SIG-M5 (cell line): ENCODE data around the gene TES.
"Not testable (repeated sequence)": the region's sequence is repeated elsewhere in the genome, so short reads cannot be mapped to it uniquely, and the experiment has no call there.

Experiments used
- DNase-seq: peaks from one replicate; lab custom pipeline; 2025; lab: John Stamatoyannopoulos, UW

The TES gene

GRCh38 chr7:116210345-116211005 lies at the start of gene TES:
Gene TES (plus strand): TSS chr7:116210539. CDS start chr7:116210708, 169 bp downstream.
- no peak for DNase-seq

GRCh38 chr7:116161728-116162127 lies 48.6 kb upstream of the TES start:
- no peak for DNase-seq

- no peak for DNase-seq
Observed at GRCh38 chr7:116162254-116162653, 48.1 kb upstream of the TES start.

- no peak for DNase-seq
Observed at GRCh38 chr7:116162992-116163391, 47.3 kb upstream of the TES start.

- DNase-seq, result no peak
Observed at GRCh38 chr7:116164552-116165306, 45.6 kb upstream of the TES start.

- no peak for DNase-seq
Observed at GRCh38 chr7:116165717-116166116, 44.6 kb upstream of the TES start.

GRCh38 chr7:116166156-116166555 lies 44.2 kb upstream of the TES start:
- no peak for DNase-seq

- DNase-seq, result no peak
Observed at GRCh38 chr7:116167177-116167576, 43.2 kb upstream of the TES start.

GRCh38 chr7:116169060-116169459 lies 41.3 kb upstream of the TES start:
- no peak for DNase-seq

- no peak for DNase-seq
Observed at GRCh38 chr7:116170180-116170579, 40.2 kb upstream of the TES start.

- no peak for DNase-seq
Observed at GRCh38 chr7:116171094-116171493, 39.2 kb upstream of the TES start.

- no peak for DNase-seq
Observed at GRCh38 chr7:116172353-116172752, 38.0 kb upstream of the TES start.

GRCh38 chr7:116173051-116174028 lies 37.0 kb upstream of the TES start:
- DNase-seq, result no peak

GRCh38 chr7:116175095-116175494 lies 35.2 kb upstream of the TES start:
- DNase-seq, result not testable (repeated sequence)

GRCh38 chr7:116176226-116176625 lies 34.1 kb upstream of the TES start:
- no peak for DNase-seq

- no peak for DNase-seq
Observed at GRCh38 chr7:116177009-116177408, 33.3 kb upstream of the TES start.

GRCh38 chr7:116180302-116180701 lies 30.0 kb upstream of the TES start:
- DNase-seq, result no peak

- DNase-seq, result no peak
Observed at GRCh38 chr7:116182023-116182422, 28.3 kb upstream of the TES start.

- DNase-seq, result no peak
Observed at GRCh38 chr7:116185450-116185849, 24.9 kb upstream of the TES start.

GRCh38 chr7:116185956-116186355 lies 24.4 kb upstream of the TES start:
- DNase-seq, result no peak

- DNase-seq, result no peak
Observed at GRCh38 chr7:116187400-116187799, 22.9 kb upstream of the TES start.

GRCh38 chr7:116193329-116194087 lies 16.8 kb upstream of the TES start:
- no peak for DNase-seq
